ENCODE data around the gene LARP1.
A peak's percentile ranks its signal among the peaks of the same experiment; 100 is the strongest.
"Not testable (repeated sequence)": the region's sequence is repeated elsewhere in the genome, so short reads cannot be mapped to it uniquely, and the experiment has no call there.

LARP1 gene

GRCh38 chr5:154755361-154756008 is at the start of gene LARP1:
LARP1 (plus strand) TSS chr5:154755377; CDS start chr5:154755758, 381 bp downstream.
- DNase-seq (ENCODE audit: low read depth in 1 of 2, low spot score in 1 of 2) = peak in 1 of 2 donors; percentile 33

GRCh38 chr5:154706416-154706815 is 48.8 kb upstream of the LARP1 start:
- no peak for DNase-seq (ENCODE audit: low read depth in 1 of 2, low spot score in 1 of 2)

GRCh38 chr5:154707641-154708040 is 47.5 kb upstream of the LARP1 start:
- no peak for DNase-seq (ENCODE audit: low read depth in 1 of 2, low spot score in 1 of 2)

GRCh38 chr5:154708207-154708606 is 47.0 kb upstream of the LARP1 start:
- no peak for DNase-seq (ENCODE audit: low read depth in 1 of 2, low spot score in 1 of 2)

- no peak for DNase-seq (ENCODE audit: low read depth in 1 of 2, low spot score in 1 of 2)
These were observed 46.3 kb upstream of the LARP1 start for GRCh38 chr5:154708846-154709245.

- no peak for DNase-seq (ENCODE audit: low read depth in 1 of 2, low spot score in 1 of 2)
These were observed 45.5 kb upstream of the LARP1 start for GRCh38 chr5:154709368-154710305.

GRCh38 chr5:154712518-154713437 is 42.4 kb upstream of the LARP1 start:
- DNase-seq (ENCODE audit: low read depth in 1 of 2, low spot score in 1 of 2) = no peak

GRCh38 chr5:154713615-154714125 is 41.5 kb upstream of the LARP1 start:
- no peak for DNase-seq (ENCODE audit: low read depth in 1 of 2, low spot score in 1 of 2)

- no peak for DNase-seq (ENCODE audit: low read depth in 1 of 2, low spot score in 1 of 2)
These were observed 40.8 kb upstream of the LARP1 start for GRCh38 chr5:154714266-154714986.

GRCh38 chr5:154721481-154722058 is 33.6 kb upstream of the LARP1 start:
- DNase-seq (ENCODE audit: low read depth in 1 of 2, low spot score in 1 of 2) = no peak

GRCh38 chr5:154722097-154722496 is 33.1 kb upstream of the LARP1 start:
- DNase-seq (ENCODE audit: low read depth in 1 of 2, low spot score in 1 of 2) = no peak

- no peak for DNase-seq (ENCODE audit: low read depth in 1 of 2, low spot score in 1 of 2)
These were observed 32.2 kb upstream of the LARP1 start for GRCh38 chr5:154722936-154723335.

GRCh38 chr5:154723740-154724505 is 31.3 kb upstream of the LARP1 start:
- no peak for DNase-seq (ENCODE audit: low read depth in 1 of 2, low spot score in 1 of 2)

- no peak for DNase-seq (ENCODE audit: low read depth in 1 of 2, low spot score in 1 of 2)
These were observed 27.8 kb upstream of the LARP1 start for GRCh38 chr5:154727361-154727760.

- no peak for DNase-seq (ENCODE audit: low read depth in 1 of 2, low spot score in 1 of 2)
These were observed 26.1 kb upstream of the LARP1 start for GRCh38 chr5:154728939-154729588.

- no peak for DNase-seq (ENCODE audit: low read depth in 1 of 2, low spot score in 1 of 2)
These were observed 25.6 kb upstream of the LARP1 start for GRCh38 chr5:154729613-154730012.

GRCh38 chr5:154730761-154731160 is 24.4 kb upstream of the LARP1 start:
- not testable (repeated sequence) for DNase-seq (ENCODE audit: low read depth in 1 of 2, low spot score in 1 of 2)

GRCh38 chr5:154732212-154732611 is 23.0 kb upstream of the LARP1 start:
- no peak for DNase-seq (ENCODE audit: low read depth in 1 of 2, low spot score in 1 of 2)

Data from stimulated activated CD4-positive, alpha-beta T cell treated with anti-CD3 and anti-CD28 coated beads, Interleukin-15, amount 100 ng/mL, for 1 hour (primary cell).